Sciatic nerve (tissue), 2 donors: ENCODE data around the gene BPI. TPM values are rescaled to one million over a fixed set of nuclear protein-coding genes. Genes with fewer than 3 reads are reported as not detected.
"Not testable (repeated sequence)": the region's sequence is repeated elsewhere in the genome, so short reads cannot be mapped to it uniquely, and the experiment has no call there.

Experiments
- ATAC-seq: fragments of 200-7000 bp; cut with Tn5 transposase; one replicate; pipeline ENCODE4 v1.9.1; 2020; ENCODE audit warnings: mild to moderate bottlenecking, moderate library complexity
- DNase-seq: peaks from one replicate; pipeline ENCODE4 v3.0.0-alpha.2; 2020; ENCODE audit warnings: low spot score
- intact Hi-C: fragments of 100-400 bp; cut with DNase I; formaldehyde crosslinking; loops from one replicate; pipeline ENCODE4 v1.14.2; 2022
- total RNA-seq: library from RNA; stranded (reverse); fragmentation: NEBNext Ultra II Directional; extraction: Animal tissue kit (Norgen Biotek cat#: 25700); gene quantifications from one replicate; pipeline ENCODE4 v1.2.1, GENCODE V29; 2021
- donor health status: DM: no; HTN: no; CAD: no.
- donor health status: DM: no; HTN: no; CAD: no.

The BPI gene
- total RNA-seq, 1 donor from 2014 or later = 2.3 TPM

DNA sequence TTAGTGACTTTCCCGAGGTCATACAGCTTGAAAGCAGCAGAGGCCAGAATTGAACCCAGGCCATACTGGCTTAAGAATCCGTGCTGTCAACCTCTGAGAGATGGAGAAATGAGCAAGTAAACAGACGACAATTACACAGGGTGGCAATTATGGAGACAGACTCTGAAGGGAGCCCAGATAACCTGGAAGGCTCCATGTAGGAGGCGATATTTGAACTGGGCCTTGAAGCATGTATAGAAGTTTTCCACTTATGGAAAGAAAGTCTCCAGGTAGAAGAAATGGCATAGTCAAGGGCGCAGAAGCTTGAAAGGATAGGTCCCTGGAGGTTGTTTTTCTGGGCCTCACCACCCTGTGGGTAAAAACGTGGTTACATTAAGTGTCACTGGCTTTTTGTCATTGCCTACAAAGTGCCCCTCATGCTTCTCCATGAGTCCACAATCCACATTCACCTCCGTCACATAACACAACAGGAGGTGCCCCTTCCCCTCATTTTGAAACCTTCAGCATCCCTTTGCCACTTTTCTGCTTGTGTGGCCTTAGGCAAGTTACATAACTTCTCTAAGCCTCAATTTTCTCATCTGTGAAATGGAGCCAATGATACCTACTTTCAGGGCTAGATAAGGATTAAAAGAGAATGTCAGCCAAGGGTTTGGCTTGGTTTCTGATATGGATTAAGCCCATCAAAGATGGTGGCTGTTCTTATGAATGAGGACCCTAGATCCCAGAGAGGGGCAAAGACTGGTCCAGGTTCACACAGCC lies 5.9 kb upstream of the BPI start:
- ATAC-seq = no peak
- DNase-seq = no peak
- intact Hi-C loops = no loop called here

DNA sequence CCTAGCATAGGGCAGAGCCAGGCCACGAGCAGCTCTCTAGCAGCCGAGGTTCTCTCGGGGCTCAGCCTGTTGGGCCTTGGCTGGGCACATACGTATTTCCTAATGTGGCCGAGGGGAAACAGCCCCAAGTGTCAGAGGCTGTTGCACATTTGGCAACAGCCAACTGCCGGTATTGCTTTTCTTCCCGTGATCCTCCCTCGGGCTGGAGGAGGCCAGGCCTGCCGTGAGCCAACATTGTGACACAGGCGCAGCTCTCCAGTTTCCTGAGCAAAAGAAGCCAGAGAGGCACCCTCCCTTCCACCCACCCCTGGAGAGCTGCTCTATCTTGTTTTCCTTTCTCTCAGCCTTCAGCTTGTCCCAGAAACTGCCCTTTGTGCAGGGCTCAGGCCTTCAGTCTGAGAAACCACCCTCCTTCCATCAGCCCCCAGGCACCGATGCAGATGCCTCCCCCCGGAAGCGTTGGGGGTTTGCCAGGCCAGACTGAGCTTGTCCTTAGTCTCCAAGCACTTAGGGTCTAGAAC lies 5.1 kb upstream of the BPI start:
- intact Hi-C loops = no loop called here
- DNase-seq (peak; percentile 85), ATAC-seq (peak; percentile 94)

DNA sequence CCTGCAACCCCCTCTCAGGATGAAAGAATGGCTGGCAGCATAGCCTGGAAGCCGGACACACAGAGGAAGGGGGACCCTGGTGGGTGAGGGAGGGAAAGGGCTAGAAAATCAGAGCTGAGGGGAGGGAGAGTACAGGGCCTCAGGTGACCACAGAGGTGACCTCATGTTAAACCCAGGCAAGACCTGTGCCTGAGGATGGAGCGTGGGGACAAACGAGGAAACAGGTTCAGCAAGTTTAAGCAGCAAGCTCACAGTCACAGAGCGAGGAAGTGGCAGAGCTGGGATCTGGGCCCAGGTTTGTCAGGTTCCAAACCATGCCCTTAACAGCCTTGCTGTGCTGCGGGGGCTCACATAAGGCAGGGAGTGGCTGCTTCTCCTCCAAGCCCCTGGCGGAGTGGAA lies 4.0 kb upstream of the BPI start:
- intact Hi-C loops = no loop called here
- no peak for ATAC-seq

DNA sequence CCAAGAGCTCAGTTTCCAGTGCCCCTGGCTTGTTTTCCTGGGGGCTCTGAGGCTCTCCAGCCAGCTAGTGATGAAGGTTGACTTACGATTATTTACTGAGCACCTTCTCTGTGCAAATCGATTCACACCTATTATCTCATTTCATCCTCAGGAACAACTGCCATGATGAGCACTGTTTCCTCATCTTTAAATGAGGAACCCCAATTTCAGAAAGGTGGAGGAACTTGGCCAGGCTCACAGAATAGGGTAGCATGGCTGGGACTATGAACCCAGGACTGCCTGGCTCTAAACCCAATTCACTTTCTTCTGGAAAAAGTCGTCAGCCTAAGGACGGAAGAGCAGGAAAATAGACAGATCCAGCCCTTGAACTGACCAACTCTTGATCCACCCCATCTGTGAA lies 3.5 kb upstream of the BPI start:
- intact Hi-C loops = no loop called here
- DNase-seq (no peak), ATAC-seq (no peak)

More for the DNA sequence above, 4.0 kb upstream of the BPI start:
- DNase-seq = no peak

- ATAC-seq (no peak), DNase-seq (no peak)
- intact Hi-C loops = no loop called here
These were observed 2.6 kb upstream of the BPI start for GRCh38 chr20:38301309-38301708.

DNA sequence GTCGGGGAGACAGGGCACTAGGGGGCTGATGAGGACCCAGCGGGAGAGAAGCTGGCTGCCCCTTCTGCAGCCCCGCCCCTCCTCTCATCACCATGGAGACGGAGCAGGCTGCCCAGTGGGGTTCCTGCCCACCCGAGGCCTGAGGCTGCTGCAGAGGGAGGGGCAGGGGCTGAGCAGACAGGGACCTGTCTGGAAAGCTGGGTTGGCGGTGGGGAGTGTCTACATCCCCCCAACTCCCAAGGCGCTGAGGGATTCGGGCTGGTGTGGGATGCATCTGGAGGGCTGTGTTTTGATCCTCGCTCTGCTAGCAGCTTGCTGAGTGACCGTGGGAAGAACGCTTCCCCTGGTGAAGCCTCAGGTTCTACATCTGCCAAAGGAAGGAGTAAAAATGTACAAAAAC lies 1.2 kb upstream of the BPI start:
- ATAC-seq (no peak), DNase-seq (no peak)
- intact Hi-C loops = no loop called here

- intact Hi-C loops = no loop called here
- DNase-seq = no peak
These were observed 990 bp downstream of the BPI start for GRCh38 chr20:38304845-38305447.

GRCh38 chr20:38305541-38305940 lies 1.6 kb downstream of the BPI start:
- ATAC-seq = no peak
- intact Hi-C loops = no loop called here

More at GRCh38 chr20:38304845-38305447, 990 bp downstream of the BPI start:
- ATAC-seq = peak; percentile 45

GRCh38 chr20:38306379-38306778 lies 2.4 kb downstream of the BPI start:
- no peak for ATAC-seq
- intact Hi-C loops = no loop called here
- no peak for DNase-seq

More at GRCh38 chr20:38305541-38305940, 1.6 kb downstream of the BPI start:
- DNase-seq = no peak

GRCh38 chr20:38307371-38308046 lies 3.6 kb downstream of the BPI start:
- DNase-seq (no peak), ATAC-seq (no peak)
- intact Hi-C loops = no loop called here

DNA sequence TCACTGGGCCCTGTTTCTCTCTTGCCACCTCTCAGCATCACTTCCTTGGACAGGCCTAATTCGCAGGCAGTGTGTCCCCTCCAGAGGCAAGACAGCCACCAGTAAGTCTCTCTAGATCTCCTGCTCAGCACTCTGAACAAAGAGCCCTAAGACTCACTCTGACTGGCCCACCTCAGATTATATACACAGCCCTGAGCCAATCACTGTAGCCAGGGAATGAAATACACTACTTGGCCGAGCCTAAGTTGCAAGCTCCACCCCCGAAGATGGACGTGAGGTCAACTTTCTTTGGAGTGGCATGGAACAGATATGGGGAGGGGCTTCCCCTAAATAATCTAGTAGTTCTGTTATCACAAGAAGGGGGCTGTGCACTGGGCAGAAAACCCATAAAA lies 4.1 kb downstream of the BPI start:
- DNase-seq (no peak), ATAC-seq (no peak)
- intact Hi-C loops = no loop called here

DNA sequence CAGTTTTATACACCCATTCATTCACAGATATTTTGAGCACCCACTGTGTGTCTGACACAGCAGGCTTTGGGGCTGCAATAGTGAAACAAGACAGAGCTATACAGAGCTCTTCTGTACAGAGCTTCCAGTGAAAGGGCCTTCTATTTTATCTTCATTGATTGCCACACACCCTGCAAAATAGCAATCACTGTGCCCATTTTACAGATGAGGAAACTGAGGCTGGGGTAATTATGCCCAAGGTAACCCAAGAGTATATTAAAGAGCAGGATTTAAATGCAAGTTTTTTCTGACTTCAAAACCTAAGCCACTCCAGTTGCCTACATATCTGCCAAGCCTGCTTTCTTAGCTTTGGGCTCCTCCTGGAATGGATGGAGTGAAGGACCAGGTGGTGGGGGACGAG lies 4.5 kb downstream of the BPI start:
- no peak for ATAC-seq
- DNase-seq = no peak
- intact Hi-C loops = no loop called here

- DNase-seq = no peak
- no peak for ATAC-seq
- intact Hi-C loops = loop anchor here (5.0 kb wide), 2 partner anchors 84 to 254 kb away; no protein-coding TSS in a partner anchor
These were observed 7.1 kb downstream of the BPI start for GRCh38 chr20:38311091-38311490.

- intact Hi-C loops = loop anchor here (5.0 kb wide), 2 partner anchors 84 to 254 kb away; no protein-coding TSS in a partner anchor
- DNase-seq (no peak), ATAC-seq (no peak)
These were observed 7.5 kb downstream of the BPI start for GRCh38 chr20:38311491-38311890.

- no peak for ATAC-seq
- DNase-seq = no peak
- intact Hi-C loops = loop anchor here (5.0 kb wide), 2 partner anchors 86 to 256 kb away; no protein-coding TSS in a partner anchor
These were observed 9.7 kb downstream of the BPI start for GRCh38 chr20:38313676-38314075.

DNA sequence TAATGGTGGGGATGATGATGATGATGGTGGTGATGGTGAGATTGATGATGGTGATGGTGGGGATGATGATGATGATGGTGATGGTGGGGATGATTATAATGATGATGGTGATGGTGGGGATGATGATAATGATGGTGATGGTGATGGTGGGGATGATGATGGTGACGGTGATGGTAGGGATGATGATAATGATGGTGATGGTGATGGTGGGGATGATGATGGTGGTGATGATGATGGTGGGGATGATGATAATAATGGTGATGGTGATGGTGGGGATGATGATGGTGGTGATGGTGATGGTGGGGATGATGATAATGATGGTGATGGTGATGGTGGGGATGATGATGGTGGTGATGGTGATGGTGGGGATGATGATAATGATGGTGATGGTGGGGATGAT lies 10.4 kb downstream of the BPI start:
- not testable (repeated sequence) for DNase-seq, ATAC-seq
- intact Hi-C loops = loop anchor here (5.0 kb wide), 2 partner anchors 87 to 257 kb away; no protein-coding TSS in a partner anchor

DNA sequence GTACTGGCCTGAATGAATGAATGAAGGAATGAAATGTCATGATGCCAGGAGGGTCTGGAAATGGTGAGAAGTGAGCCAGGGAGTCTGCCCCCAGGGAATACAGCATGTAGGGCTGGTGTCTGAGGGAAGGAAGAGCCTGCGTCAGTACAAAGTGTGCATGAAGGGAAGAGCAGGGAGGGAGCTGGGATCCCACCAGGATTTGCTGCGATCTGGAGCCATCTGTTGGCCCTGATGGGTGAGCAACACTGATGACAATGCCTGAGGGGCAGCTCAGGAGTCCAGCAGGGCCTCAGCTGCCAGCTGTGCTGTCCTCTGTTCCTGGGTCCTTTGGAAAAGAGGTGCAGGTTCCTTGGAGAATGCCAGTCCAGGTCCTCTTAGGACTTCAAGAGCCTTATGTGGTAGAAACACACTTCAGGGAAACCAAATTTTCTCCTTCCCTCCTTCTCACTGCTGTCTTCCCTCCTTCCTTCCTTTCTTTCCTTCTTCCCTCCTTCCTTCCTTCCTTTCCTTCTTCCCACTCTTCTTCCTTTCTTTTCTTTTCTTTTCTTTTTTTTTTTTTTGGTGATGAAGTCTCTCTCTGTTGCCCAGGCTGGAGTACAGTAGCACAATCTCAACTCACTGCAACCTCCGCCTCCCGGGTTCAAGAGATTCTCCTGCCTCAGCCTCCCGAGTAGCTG lies 11.5 kb downstream of the BPI start:
- ATAC-seq (peak; percentile 51), DNase-seq (no peak)
- intact Hi-C loops = no loop called here

- no peak for ATAC-seq
- no peak for DNase-seq
- intact Hi-C loops = no loop called here
These were observed 12.4 kb downstream of the BPI start for GRCh38 chr20:38316341-38316740.

GRCh38 chr20:38317422-38317821 lies 13.5 kb downstream of the BPI start:
- intact Hi-C loops = no loop called here
- no peak for DNase-seq
- no peak for ATAC-seq
